Mesendoderm (in vitro differentiated cells): ENCODE measurements around the gene ADAM8.

Experiments used
- DNase-seq: peaks from one replicate; pipeline ENCODE4 v3.0.0; 2013
- H2AK5ac ChIP-seq: 2 replicates; pipeline ENCODE4 v1.6.1; 2013; ENCODE audit warnings: low read length, inconsistent platforms
- H2BK120ac ChIP-seq: 2 replicates; pipeline ENCODE4 v1.6.1; 2013; ENCODE audit warnings: low read depth, mild to moderate bottlenecking, low read length, moderate library complexity, mixed read lengths
- H2BK15ac ChIP-seq: replicated peaks from 2 replicates; pipeline ENCODE4 v1.6.1; 2013; ENCODE audit warnings: low read depth, mild to moderate bottlenecking, moderate library complexity
- H2BK5ac ChIP-seq: 2 replicates; pipeline ENCODE4 v1.6.1; 2013; ENCODE audit warnings: low read length, inconsistent platforms
- H3K18ac ChIP-seq: 2 replicates; pipeline ENCODE4 v1.6.1; 2013; ENCODE audit warnings: mild to moderate bottlenecking, low read length, mixed read lengths
- H3K23ac ChIP-seq: one replicate; pipeline ENCODE4 v1.6.1; 2013; ENCODE audit warnings: low read length
- H3K27ac ChIP-seq: 2 replicates; pipeline ENCODE4 v1.5.1; 2013; ENCODE audit warnings: low read depth, mild to moderate bottlenecking, inconsistent platforms, low read length, moderate library complexity
- H3K27me3 ChIP-seq: 2 replicates; pipeline ENCODE4 v1.6.1; 2013; ENCODE audit warnings: low read length, control low read depth, mild to moderate bottlenecking, inconsistent platforms; ENCODE audit not compliant: insufficient read depth, poor library complexity
- H3K36me3 ChIP-seq: 2 replicates; pipeline ENCODE4 v1.6.1; 2013; ENCODE audit warnings: low read length, inconsistent platforms; ENCODE audit not compliant: control insufficient read depth, insufficient read depth
- H3K4ac ChIP-seq: one replicate; pipeline ENCODE4 v1.6.1; 2013; ENCODE audit warnings: low read depth, mild to moderate bottlenecking, low read length, moderate library complexity
- H3K4me1 ChIP-seq: 2 replicates; pipeline ENCODE4 v1.6.1; 2013; ENCODE audit warnings: low read depth, low read length, inconsistent platforms; ENCODE audit not compliant: control insufficient read depth
- H3K4me2 ChIP-seq: 2 replicates; pipeline ENCODE4 v1.6.1; 2013; ENCODE audit warnings: low read length
- H3K4me3 ChIP-seq: 2 replicates; pipeline ENCODE4 v1.5.1; 2013; ENCODE audit warnings: mild to moderate bottlenecking, low read length
- H3K56ac ChIP-seq: one replicate; pipeline ENCODE4 v1.6.1; 2013; ENCODE audit warnings: low read length
- H3K79me1 ChIP-seq: 2 replicates; pipeline ENCODE4 v1.6.1; 2013; ENCODE audit warnings: low read length, inconsistent platforms
- H3K79me2 ChIP-seq: 2 replicates; pipeline ENCODE4 v1.6.1; 2013; ENCODE audit warnings: mild to moderate bottlenecking, low read length; ENCODE audit not compliant: control insufficient read depth, insufficient read depth
- H3K9ac ChIP-seq: 2 replicates; pipeline ENCODE4 v1.6.1; 2013; ENCODE audit warnings: low read length, inconsistent platforms
- H4K5ac ChIP-seq: one replicate; pipeline ENCODE4 v1.6.1; 2013; ENCODE audit warnings: low read length
- H4K8ac ChIP-seq: one replicate; pipeline ENCODE4 v1.6.1; 2013; ENCODE audit warnings: low read depth, mild to moderate bottlenecking, control low read depth, low read length, moderate library complexity
- WGBS: extraction: QIAGEN DNeasy Blood & Tissue Kit; methylation state at CpG from one replicate; pipeline ENCODE4 v1.1.7; 2013; ENCODE audit warnings: low lambda C conversion rate, missing lambda C conversion rate; ENCODE audit not compliant: insufficient coverage; ENCODE audit errors: extremely low coverage; 5-methylcytosine and 5-hydroxymethylcytosine counted together

The ADAM8 gene

DNA sequence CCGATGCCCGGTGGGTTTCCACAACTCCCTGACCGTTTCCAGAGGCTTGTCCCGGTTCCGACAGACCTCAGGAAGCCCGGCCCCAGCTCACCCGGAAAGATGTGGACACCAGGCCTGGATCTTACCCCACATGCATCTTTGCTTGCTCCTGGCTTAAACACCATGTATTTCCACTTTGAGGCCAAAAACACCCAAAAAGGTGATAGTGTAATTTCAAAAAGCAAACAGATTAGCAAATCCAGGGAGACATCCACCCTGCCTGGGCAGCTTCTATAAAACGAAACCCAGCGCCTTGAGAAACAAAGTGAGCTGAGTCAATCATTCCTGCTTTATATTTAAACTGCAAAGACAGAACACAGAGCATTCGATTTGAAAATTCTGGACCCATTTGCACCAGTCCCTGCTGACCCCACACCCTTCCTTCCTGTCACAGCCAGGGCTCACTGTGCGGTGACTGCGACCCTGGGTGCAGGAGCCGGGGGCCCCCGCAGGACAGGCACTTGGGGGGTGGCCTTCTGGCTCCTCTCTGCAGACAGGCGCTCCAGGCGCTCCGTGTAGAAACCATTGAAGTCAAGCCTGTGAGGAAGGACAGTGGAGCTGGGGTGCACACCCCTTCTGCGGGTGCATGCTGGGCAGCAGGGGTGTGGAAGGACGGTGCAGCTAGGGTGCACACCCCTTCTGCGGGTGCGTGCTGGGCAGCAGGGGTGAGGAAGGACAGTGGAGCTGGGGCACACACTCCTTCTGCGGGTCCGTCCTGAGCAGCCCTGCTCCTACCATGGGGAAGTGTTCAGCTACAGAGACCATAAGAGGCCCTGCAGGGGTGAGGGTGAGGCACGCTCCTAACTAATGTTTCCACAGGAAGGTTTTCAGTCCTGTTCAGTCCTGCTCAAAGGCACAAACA is 2.9 kb upstream of the ADAM8 start:
- no peak overlapping the region for H4K5ac ChIP-seq
- H3K4ac ChIP-seq = no peak overlapping the region
- H2BK5ac ChIP-seq = no peak overlapping the region
- no CpG with 5 or more reads among the region's 24 CpGs for WGBS
- H3K18ac ChIP-seq = no peak overlapping the region
- DNase-seq = no peak
- no peak overlapping the region for H3K56ac ChIP-seq
- H3K36me3 ChIP-seq = peaks cover 6% of the 10 kb centered on the region
- H2BK120ac ChIP-seq = no peak overlapping the region
- no peaks in the 10 kb centered on the region for H3K79me1 ChIP-seq
- no peaks in the 10 kb centered on the region for H3K4me1 ChIP-seq
- H3K23ac ChIP-seq = no peak overlapping the region
- no peak overlapping the region for H3K4me3 ChIP-seq
- no peak overlapping the region for H3K4me2 ChIP-seq
- H2AK5ac ChIP-seq = no peak overlapping the region
- no peak overlapping the region for H4K8ac ChIP-seq
- H3K27ac ChIP-seq = no peak overlapping the region
- H3K79me2 ChIP-seq = no peaks in the 10 kb centered on the region
- H3K9ac ChIP-seq = no peak overlapping the region
- H2BK15ac ChIP-seq = no peak overlapping the region
- no peaks in the 10 kb centered on the region for H3K27me3 ChIP-seq

GRCh38 chr10:133278577-133279265 is 2.1 kb upstream of the ADAM8 start:
- DNase-seq = no peak

DNA sequence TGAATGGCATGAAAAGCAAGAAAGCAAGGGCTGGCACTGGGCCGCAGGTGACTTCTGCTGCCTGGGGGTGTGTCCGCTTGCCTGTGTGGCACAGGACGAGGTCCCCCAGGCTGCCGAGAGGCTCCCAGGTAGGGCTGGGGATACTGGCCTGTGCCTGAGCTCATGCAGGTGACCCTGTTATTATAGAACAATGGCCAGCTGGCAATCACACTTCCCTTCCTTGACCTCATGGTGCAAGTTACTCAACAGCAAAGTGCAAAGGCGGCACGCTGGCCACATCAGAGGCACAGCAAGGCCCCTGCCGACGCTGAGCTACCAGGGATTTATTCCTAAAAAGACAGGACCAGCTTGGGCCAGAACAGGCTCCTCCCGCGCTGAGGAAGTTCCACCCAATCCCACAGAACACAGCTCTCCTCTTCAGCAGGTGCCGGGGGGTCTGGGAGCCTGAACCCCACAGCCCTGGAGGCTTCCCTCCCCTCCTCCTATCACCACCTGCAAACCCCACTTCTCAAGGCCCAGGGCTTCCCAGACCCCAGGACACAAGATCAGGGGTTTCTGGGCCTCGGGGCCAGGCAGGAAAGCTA is 1.4 kb upstream of the ADAM8 start:
- H3K27ac ChIP-seq = no peak overlapping the region

More at GRCh38 chr10:133278577-133279265, 2.1 kb upstream of the ADAM8 start:
- no peak overlapping the region for H2BK15ac ChIP-seq
- H3K9ac ChIP-seq = no peak overlapping the region
- no peak overlapping the region for H3K56ac ChIP-seq
- no peaks in the 10 kb centered on the region for H3K79me1 ChIP-seq
- peaks cover 1% of the 10 kb centered on the region for H3K36me3 ChIP-seq
- no peak overlapping the region for H4K8ac ChIP-seq
- H2BK5ac ChIP-seq = no peak overlapping the region
- no peak overlapping the region for H3K4ac ChIP-seq
- no peak overlapping the region for H3K4me2 ChIP-seq
- no peak overlapping the region for H4K5ac ChIP-seq
- H3K23ac ChIP-seq = no peak overlapping the region
- no CpG with 5 or more reads among the region's 19 CpGs for WGBS
- H3K18ac ChIP-seq = no peak overlapping the region
- H3K79me2 ChIP-seq = no peaks in the 10 kb centered on the region
- no peak overlapping the region for H3K4me3 ChIP-seq
- H2BK120ac ChIP-seq = no peak overlapping the region
- no peaks in the 10 kb centered on the region for H3K4me1 ChIP-seq
- no peak overlapping the region for H2AK5ac ChIP-seq
- H3K27ac ChIP-seq = no peak overlapping the region
- no peaks in the 10 kb centered on the region for H3K27me3 ChIP-seq

GRCh38 chr10:133277277-133277992 is 767 bp upstream of the ADAM8 start:
- Histone ChIP-seq H2AK5ac (no peak overlapping the region), H3K36me3 (peaks cover 1% of the 10 kb centered on the region), H3K4me2 (no peak overlapping the region), H2BK120ac (no peak overlapping the region), H3K79me2 (no peaks in the 10 kb centered on the region), H2BK15ac (no peak overlapping the region), H3K27me3 (no peaks in the 10 kb centered on the region), H3K56ac (no peak overlapping the region), H3K4me1 (no peaks in the 10 kb centered on the region), H2BK5ac (no peak overlapping the region), H3K4ac (no peak overlapping the region), H4K5ac (no peak overlapping the region), H3K9ac (no peak overlapping the region), H3K18ac (no peak overlapping the region), H3K27ac (no peak overlapping the region), H3K23ac (no peak overlapping the region), H3K79me1 (no peaks in the 10 kb centered on the region), H3K4me3 (no peak overlapping the region), H4K8ac (no peak overlapping the region)
- WGBS = no CpG with 5 or more reads among the region's 25 CpGs
- DNase-seq = no peak

More for the DNA sequence above, 1.4 kb upstream of the ADAM8 start:
- H2BK5ac ChIP-seq = no peak overlapping the region
- no peaks in the 10 kb centered on the region for H3K4me1 ChIP-seq
- H3K56ac ChIP-seq = no peak overlapping the region
- no peaks in the 10 kb centered on the region for H3K79me1 ChIP-seq
- no peak overlapping the region for H3K23ac ChIP-seq
- no peak overlapping the region for H4K8ac ChIP-seq
- H2BK15ac ChIP-seq = no peak overlapping the region
- no peaks in the 10 kb centered on the region for H3K79me2 ChIP-seq
- H4K5ac ChIP-seq = no peak overlapping the region
- no peak for DNase-seq
- H3K27me3 ChIP-seq = no peaks in the 10 kb centered on the region
- no peak overlapping the region for H3K4ac ChIP-seq
- H3K36me3 ChIP-seq = peaks cover 1% of the 10 kb centered on the region
- H2AK5ac ChIP-seq = no peak overlapping the region
- no CpG with 5 or more reads among the region's 12 CpGs for WGBS
- no peak overlapping the region for H3K18ac ChIP-seq
- H2BK120ac ChIP-seq = no peak overlapping the region
- no peak overlapping the region for H3K4me3 ChIP-seq
- no peak overlapping the region for H3K9ac ChIP-seq
- H3K4me2 ChIP-seq = no peak overlapping the region

- no peak overlapping the region for H3K27ac ChIP-seq
- no peak overlapping the region for H2BK120ac ChIP-seq
- no peak overlapping the region for H2AK5ac ChIP-seq
- WGBS = no CpG with 5 or more reads among the region's 6 CpGs
- H3K4ac ChIP-seq = no peak overlapping the region
- DNase-seq = no peak
- H3K36me3 ChIP-seq = no peaks in the 10 kb centered on the region
- H3K79me2 ChIP-seq = no peaks in the 10 kb centered on the region
- H4K8ac ChIP-seq = no peak overlapping the region
- H3K23ac ChIP-seq = no peak overlapping the region
- H3K27me3 ChIP-seq = no peaks in the 10 kb centered on the region
- H3K79me1 ChIP-seq = no peaks in the 10 kb centered on the region
- no peak overlapping the region for H3K4me2 ChIP-seq
- H3K56ac ChIP-seq = no peak overlapping the region
- no peak overlapping the region for H3K18ac ChIP-seq
- H3K9ac ChIP-seq = no peak overlapping the region
- no peak overlapping the region for H2BK5ac ChIP-seq
- no peak overlapping the region for H3K4me3 ChIP-seq
- H4K5ac ChIP-seq = no peak overlapping the region
- H2BK15ac ChIP-seq = no peak overlapping the region
- H3K4me1 ChIP-seq = no peaks in the 10 kb centered on the region
These were observed 601 bp downstream of the ADAM8 start for GRCh38 chr10:133276100-133276434.
